Upper lobe of right lung (tissue), 1 donor: ENCODE results near the gene SHOC2. TPM values are rescaled to one million over a fixed set of nuclear protein-coding genes. Genes with fewer than 3 reads are reported as not detected.

Source experiments
- ATAC-seq: fragments of 200-7000 bp; cut with Tn5 transposase; one replicate; pipeline ENCODE4 v1.9.1; 2020; ENCODE audit warnings: mild to moderate bottlenecking, moderate library complexity
- DNase-seq: peaks from one replicate; pipeline ENCODE4 v3.0.0-alpha.2; 2020
- H3K27ac ChIP-seq: fragments of 200-600 bp; one replicate; pipeline ENCODE4 v1.8.0; 2022
- H3K27me3 ChIP-seq: fragments of 200-600 bp; one replicate; pipeline ENCODE4 v1.8.0; 2022; ENCODE audit warnings: mild to moderate bottlenecking
- H3K36me3 ChIP-seq: fragments of 200-600 bp; one replicate; pipeline ENCODE4 v1.8.0; 2022
- H3K4me1 ChIP-seq: fragments of 200-600 bp; one replicate; pipeline ENCODE4 v1.8.0; 2022
- H3K4me3 ChIP-seq: fragments of 200-600 bp; one replicate; pipeline ENCODE4 v1.8.0; 2022; ENCODE audit warnings: mild to moderate bottlenecking
- H3K9me3 ChIP-seq: fragments of 200-600 bp; one replicate; pipeline ENCODE4 v1.8.0; 2022
- CTCF ChIP-seq: fragments of 200-600 bp; IDR thresholded peaks from one replicate; pipeline ENCODE4 v1.8.0; 2022; ENCODE audit warnings: antibody characterized with exemption
- intact Hi-C: fragments of 100-400 bp; cut with DNase I; formaldehyde crosslinking; loops from one replicate; pipeline ENCODE4 v1.11.0; 2022
- total RNA-seq: library from RNA; stranded (reverse); fragmentation: NEBNext Ultra II Directional; extraction: Animal tissue kit (Norgen Biotek cat#: 25700); gene quantifications from one replicate; pipeline ENCODE4 v1.2.1, GENCODE V29; 2021
- donor health status: DM: no; HTN: yes; CAD: no; lungs with severe emphysema.

SHOC2 gene
- total RNA-seq, 1 donor from 2014 or later = 58.4 TPM

GRCh38 chr10:110957606-110958005 lies 38.2 kb downstream of the SHOC2 start:
- DNase-seq = no peak
- no peak for TF ChIP-seq CTCF
- intact Hi-C loops = no loop called here
- ATAC-seq = no peak
- Histone ChIP-seq H3K27me3 (no peaks in the 10 kb centered on the region), H3K4me3 (no peak overlapping the region), H3K36me3 (no peaks in the 10 kb centered on the region), H3K9me3 (no peaks in the 10 kb centered on the region), H3K4me1 (peaks cover 19% of the 10 kb centered on the region), H3K27ac (no peak overlapping the region)

GRCh38 chr10:110959379-110960332 lies 40.3 kb downstream of the SHOC2 start:
- Histone ChIP-seq H3K27me3 (no peaks in the 10 kb centered on the region), H3K36me3 (no peaks in the 10 kb centered on the region), H3K4me3 (no peak overlapping the region), H3K4me1 (peaks cover 19% of the 10 kb centered on the region), H3K9me3 (no peaks in the 10 kb centered on the region), H3K27ac (no peak overlapping the region)
- ATAC-seq (no peak), DNase-seq (no peak)
- intact Hi-C loops = no loop called here
- no peak for TF ChIP-seq CTCF

- peaks cover 19% of the 10 kb centered on the region for H3K4me1 ChIP-seq
- H3K27ac ChIP-seq = no peak overlapping the region
- ATAC-seq (no peak), DNase-seq (no peak)
- no peak for TF ChIP-seq CTCF
- no peak overlapping the region for H3K4me3 ChIP-seq
- H3K27me3 ChIP-seq = no peaks in the 10 kb centered on the region
- no peaks in the 10 kb centered on the region for H3K36me3 ChIP-seq
- no peaks in the 10 kb centered on the region for H3K9me3 ChIP-seq
- intact Hi-C loops = no loop called here
These were observed 40.9 kb downstream of the SHOC2 start for GRCh38 chr10:110960333-110960712.

- Histone ChIP-seq H3K27me3 (no peaks in the 10 kb centered on the region), H3K27ac (no peak overlapping the region), H3K36me3 (no peaks in the 10 kb centered on the region), H3K4me1 (peaks cover 19% of the 10 kb centered on the region), H3K9me3 (no peaks in the 10 kb centered on the region), H3K4me3 (no peak overlapping the region)
- ATAC-seq (no peak), DNase-seq (no peak)
- TF ChIP-seq CTCF = no peak
- intact Hi-C loops = no loop called here
These were observed 43.0 kb downstream of the SHOC2 start for GRCh38 chr10:110962443-110962842.

- ATAC-seq = no peak
- H3K4me1 ChIP-seq = peaks cover 19% of the 10 kb centered on the region
These were observed 43.8 kb downstream of the SHOC2 start for GRCh38 chr10:110963162-110963561.

More at GRCh38 chr10:110963162-110963561, 43.8 kb downstream of the SHOC2 start:
- DNase-seq = no peak
- intact Hi-C loops = no loop called here
- no peaks in the 10 kb centered on the region for H3K36me3 ChIP-seq
- H3K9me3 ChIP-seq = no peaks in the 10 kb centered on the region
- TF ChIP-seq CTCF = no peak
- H3K27me3 ChIP-seq = no peaks in the 10 kb centered on the region
- no peak overlapping the region for H3K4me3 ChIP-seq
- no peak overlapping the region for H3K27ac ChIP-seq
